Kidney tubule cell (primary cell): ENCODE data around the gene ZNF343.
A peak's percentile ranks its signal among the peaks of the same experiment; 100 is the strongest.
"Not testable (repeated sequence)": the region's sequence is repeated elsewhere in the genome, so short reads cannot be mapped to it uniquely, and the experiment has no call there.

ENCODE experiments used
- DNase-seq: peaks from one replicate; pipeline ENCODE4 v3.0.0-alpha.2; 2018; ENCODE audit warnings: low spot score

ZNF343 gene

DNA sequence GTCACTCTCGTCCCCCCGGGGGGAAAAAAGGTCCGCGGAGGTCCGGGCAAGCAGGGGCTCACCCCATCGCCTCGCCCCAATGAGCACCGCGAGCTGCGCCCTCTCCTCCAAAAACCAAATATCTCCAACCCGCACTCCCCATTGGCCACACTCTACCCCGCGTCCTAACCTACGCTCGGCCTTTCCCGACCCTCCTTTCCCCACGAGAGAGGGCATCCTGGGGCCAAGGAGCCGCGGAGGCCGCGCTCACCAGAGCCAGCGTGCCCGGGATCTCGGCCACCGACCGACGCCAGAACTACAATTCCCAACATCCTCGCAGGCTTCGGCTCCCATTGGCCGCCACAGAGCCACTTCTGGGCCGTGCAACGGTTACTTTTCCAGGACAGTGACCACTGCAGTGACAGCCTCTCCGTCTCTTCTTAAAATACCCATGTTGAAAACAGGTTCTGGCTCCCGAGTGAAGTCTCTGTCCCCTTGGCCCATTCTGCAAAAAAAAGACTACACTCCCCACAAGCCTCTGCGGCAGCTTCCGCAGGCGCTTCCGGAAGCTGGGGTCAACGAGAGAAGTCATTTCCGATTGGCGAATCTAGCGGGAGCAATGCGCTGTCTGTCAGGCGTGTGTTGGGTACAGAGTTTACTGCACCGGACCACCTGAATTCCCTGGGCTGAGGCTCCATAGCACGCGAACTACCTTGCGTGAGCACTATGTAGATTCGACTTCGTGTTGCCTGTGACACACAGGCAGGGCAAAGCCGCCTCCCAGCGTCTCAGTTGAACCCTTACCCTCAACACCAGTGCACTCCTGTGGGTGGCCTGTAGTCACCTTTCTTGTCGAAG is at the start of gene ZNF343:
TSS of gene ZNF343 (minus strand) at position 285 of the 837 bp plus-strand sequence. CDS start 15,020 bp downstream, outside the sequence.
- DNase-seq = peak; percentile 83

GRCh38 chr20:2557873-2558580 is 49.3 kb upstream of the ZNF343 start:
- no peak for DNase-seq

GRCh38 chr20:2545594-2545993 is 36.9 kb upstream of the ZNF343 start:
- no peak for DNase-seq

- DNase-seq = no peak
Measured at GRCh38 chr20:2544211-2544610, 35.5 kb upstream of the ZNF343 start.

- DNase-seq = no peak
Measured at GRCh38 chr20:2542361-2542760, 33.6 kb upstream of the ZNF343 start.

GRCh38 chr20:2541940-2542339 is 33.2 kb upstream of the ZNF343 start:
- no peak for DNase-seq

DNA sequence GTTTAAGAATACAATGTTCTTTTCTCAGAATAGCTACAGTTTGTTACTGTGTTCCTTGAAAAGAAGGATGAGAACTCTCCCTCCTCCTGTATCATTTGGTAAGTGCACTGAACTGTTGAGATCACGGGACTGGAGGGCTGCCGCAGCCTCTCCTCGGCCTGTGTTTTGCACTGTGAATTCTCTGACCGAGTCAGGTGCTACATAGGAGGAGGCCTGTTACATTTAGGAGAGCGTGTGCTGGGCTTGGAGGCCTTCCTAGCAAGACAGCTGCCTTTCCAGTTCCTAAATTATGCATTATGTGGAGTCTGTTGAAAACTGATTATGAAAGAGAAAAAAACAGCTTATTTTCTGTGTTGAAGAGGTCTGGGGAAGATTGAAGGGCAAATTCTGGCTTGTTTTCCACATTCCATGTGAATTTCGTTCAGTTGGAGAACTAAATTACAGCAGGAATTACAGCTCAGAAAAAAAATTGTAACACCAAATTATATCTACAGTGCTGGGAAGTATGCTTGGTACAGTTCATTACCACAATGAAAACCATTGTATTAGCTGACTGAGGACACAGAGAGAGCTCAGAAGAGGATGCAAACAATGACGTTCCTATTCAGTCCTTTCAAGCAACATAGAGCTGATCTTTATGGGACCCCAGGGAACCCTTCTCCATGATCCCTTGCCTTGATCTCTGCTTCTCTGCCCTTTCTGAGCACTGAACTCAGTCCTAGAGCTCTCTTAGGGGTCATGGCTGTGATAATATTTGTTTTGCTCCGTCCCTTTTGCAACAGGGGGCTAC is 30.4 kb upstream of the ZNF343 start:
- DNase-seq = no peak

DNA sequence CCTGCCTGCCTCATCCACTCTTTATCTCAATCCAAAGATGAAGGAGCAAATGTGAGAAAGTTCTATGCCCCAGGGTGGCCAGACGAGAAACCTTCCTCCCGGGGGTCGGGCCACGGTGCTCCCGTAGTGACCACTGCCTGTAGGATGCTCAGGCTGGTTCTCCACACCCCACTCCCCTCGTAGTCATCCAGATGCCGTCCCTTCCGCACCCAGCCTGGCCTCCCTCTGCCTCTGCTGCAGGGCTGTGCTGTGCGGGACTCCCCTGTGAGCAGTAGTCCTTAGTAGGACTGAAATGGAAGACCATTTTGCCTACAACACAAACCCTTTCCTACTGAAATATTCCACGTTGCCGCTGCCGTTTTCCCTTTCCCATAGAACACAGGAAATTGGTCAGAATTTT is 29.6 kb upstream of the ZNF343 start:
- DNase-seq = no peak

DNA sequence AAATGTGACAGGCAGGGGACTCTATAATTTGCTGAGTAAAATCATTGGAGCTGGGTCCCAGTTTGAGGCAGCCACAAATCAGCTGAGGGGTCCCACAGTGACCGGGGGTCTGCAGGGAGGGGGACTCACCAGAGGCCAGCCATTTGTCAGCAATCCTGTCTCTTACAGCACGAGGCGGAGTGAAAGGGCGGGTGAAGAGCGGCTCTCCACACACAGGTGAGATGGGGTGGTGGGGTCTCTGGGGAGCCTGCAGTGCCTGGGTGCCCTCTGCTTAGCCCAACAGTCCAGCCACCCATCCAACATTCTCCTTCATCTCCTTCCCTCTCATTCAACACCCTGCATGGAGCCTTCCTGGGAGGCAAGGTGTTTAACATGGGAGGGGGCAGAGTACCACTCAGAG is 28.4 kb upstream of the ZNF343 start:
- DNase-seq = no peak

- no peak for DNase-seq
Measured at GRCh38 chr20:2536560-2536986, 27.9 kb upstream of the ZNF343 start, which contains the start of gene TMC2. TSS of gene TMC2 (plus strand) at chr20:2536573. CDS start at chr20:2536622, 49 bp downstream.

DNA sequence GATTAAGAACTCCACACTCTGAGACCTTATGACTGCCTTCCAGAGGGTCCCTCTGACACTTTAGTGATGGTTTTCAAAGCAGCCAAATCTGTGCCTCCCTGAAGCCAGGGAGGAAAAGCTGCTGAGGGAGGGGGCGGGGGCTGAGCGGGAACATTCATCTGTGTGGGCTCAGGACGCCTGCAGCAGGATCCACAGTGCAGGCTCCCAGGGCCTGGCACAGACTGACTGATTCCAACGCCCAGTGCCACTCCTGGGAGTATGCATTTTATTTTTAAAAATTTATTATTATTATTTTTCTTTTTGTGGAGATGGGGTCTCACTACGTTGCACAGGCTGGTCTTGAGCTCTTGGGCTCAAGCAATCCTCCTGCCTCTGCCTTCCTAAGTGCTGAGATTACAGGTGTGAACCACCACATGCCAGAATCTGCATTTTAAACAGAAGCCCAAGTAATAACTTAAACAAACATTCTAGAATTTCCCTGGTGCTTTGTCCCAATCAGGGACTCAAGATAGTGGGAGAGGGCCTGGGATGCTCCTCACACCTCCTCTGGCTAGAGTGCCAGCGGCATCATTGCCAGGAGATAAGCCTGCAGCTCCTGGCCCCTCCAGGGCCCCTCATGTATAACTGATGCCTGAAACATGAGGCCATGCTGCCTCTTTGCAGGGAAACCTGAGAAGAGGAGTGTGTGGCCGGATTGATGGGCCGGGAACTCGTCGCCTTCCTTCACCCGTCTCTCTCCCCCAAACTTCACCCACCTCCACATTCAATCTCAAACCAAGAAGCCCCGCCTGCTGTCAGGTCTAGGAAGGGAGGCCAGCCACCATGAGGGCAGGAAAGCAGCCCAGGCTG is 27.2 kb upstream of the ZNF343 start:
- no peak for DNase-seq

DNA sequence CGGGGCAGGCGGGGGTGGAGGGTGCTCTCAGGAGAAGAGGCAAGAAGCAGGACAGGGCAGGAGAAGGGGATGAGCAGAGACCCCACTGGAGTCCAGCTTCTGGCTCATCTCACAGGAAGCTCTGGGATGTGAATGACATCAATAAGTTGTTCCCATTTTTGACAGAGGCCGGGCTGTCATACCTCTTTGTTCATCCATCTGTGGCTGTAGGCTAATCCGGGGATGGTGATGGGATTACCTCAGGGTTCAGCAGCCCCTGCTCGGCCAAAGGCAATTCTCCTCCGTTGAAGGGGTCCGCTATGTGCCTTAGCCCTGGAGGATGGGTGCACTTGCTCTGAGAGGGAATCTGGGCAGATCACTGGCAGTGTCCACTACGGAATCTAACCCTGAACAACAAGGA is 24.4 kb upstream of the ZNF343 start:
- no peak for DNase-seq

GRCh38 chr20:2528671-2529271 is 20.1 kb upstream of the ZNF343 start:
- no peak for DNase-seq

GRCh38 chr20:2527762-2528161 is 19.0 kb upstream of the ZNF343 start:
- no peak for DNase-seq

DNA sequence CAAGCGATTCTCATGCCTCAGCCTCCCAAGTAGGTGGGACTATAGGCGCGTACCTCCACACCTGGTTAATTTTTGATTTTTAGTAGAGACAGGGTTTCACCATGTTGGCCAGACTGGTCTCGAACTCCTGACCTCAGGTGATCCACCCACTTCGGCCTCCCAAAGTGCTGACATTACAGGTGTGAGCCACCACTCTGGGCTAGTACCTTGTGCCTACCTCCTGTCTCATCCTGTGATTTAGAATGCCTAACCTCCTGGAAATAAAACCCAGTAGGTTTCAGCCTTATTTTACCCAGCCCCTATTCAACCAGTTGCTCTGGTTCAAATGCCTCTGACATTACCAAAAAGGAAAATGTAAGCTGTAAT is 17.5 kb upstream of the ZNF343 start:
- not testable (repeated sequence) for DNase-seq

- DNase-seq = peak; percentile 41
Measured at GRCh38 chr20:2524709-2525506, 16.2 kb upstream of the ZNF343 start.

DNA sequence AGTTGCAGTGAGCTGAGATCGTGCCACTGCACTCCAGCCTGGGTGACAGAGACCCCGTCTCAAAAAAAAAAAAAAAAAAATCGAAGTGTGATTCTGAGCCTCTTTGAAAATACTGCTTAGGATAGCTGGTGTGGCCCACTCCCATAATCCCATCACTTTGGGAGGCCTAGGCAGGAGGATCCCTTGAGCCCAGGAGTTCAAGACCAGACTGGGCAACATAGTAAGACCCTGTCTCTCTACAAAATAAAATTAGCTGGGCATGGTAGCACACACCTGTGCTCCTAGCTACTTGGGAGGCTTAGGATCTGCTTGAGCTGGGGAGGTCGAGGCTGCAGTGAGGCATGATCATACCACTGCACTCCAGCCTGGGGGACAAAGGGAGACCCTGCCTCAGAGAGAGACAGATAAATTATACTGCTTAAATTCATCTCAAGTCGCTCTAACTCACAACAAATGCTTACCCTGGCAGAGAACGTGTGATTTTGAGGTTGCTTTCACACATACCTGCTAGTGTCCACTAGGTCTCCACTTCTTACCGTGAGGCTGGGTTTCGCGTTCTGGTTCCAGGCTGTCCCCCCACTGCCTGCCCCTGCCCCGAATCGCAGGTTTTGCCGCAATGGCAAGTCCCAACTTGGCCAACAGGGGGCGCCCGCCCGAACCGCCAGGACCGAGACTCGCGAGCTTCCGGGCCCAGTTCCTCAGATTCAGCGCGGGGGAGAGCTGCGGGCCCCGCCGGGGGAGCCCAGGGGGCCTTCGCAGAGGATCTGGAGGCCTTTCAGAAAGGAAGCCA is 15.4 kb upstream of the ZNF343 start:
- DNase-seq = peak; percentile 75

DNA sequence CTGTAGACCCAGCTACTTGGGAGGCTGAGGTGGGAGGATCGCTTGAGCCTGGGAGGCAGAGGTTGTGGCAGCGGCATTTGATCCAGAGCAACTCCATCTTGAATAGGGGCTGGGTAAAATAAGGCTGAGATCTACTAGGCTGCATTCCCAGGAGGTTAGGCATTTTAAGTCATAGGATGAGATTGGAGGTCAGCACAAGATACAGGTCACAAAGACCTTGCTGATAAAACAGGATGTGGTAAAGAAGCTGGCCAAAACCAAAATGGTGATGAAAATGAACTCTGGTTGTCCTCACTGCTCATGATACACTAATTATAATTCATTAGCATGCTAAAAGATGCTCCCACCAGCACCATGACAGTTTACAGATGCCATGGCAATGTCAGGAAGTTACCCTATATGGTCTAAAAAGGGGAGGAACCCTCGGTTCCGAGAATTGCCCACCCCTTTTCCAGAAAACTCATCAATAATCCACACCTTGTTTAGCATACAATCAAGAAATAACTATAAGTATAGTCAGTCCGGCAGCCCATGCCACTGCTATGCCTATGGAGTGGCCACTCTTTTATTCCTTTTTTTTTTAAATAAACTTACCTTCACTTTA is 14.2 kb upstream of the ZNF343 start:
- not testable (repeated sequence) for DNase-seq
